Activated CD8-positive, alpha-beta memory T cell treated with anti-CD3 and anti-CD28 coated beads, Interleukin-2, amount 50 U/mL, for 24 hours (primary cell): ENCODE results near the gene KRTAP9-6.
"Not testable (repeated sequence)": the region's sequence is repeated elsewhere in the genome, so short reads cannot be mapped to it uniquely, and the experiment has no call there.

ENCODE experiments used
- DNase-seq: peaks from one replicate; pipeline ENCODE4 v3.0.0-alpha.2; 2020; ENCODE audit errors: extremely low read depth

The KRTAP9-6 gene

GRCh38 chr17:41265078-41265477 lies at the start of gene KRTAP9-6:
TSS of gene KRTAP9-6 (plus strand) at chr17:41265378. CDS start at chr17:41265378, 0 bp downstream.
- no peak for DNase-seq

DNA sequence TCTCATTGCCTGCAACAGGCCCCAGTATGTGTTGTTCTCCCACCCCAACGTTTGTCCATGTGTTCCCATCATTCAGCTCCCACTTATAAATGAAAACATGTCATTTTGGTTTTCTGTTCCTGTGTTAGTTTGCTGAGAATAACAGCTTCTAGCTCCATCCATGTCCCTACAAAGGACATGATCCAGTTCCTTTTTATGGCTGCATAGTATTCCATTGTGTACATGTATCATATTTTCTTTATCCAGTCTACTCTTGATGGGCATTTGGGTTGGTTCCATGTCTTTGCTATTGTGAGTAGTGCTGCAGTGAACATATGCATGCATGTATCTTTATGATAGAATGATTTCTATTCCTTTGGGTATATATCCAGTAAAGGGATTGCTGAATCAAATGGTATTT lies 49.5 kb upstream of the KRTAP9-6 start:
- no peak for DNase-seq

- DNase-seq: no peak
These were observed 41.4 kb upstream of the KRTAP9-6 start for GRCh38 chr17:41223821-41224220.

GRCh38 chr17:41226051-41226450 lies 39.1 kb upstream of the KRTAP9-6 start:
- DNase-seq: no peak

- not testable (repeated sequence) for DNase-seq
These were observed 38.5 kb upstream of the KRTAP9-6 start, which contains the start of gene KRTAP9-2 for GRCh38 chr17:41226598-41227095. TSS of gene KRTAP9-2 (plus strand) at chr17:41226648. CDS start at chr17:41226655, 7 bp downstream.

DNA sequence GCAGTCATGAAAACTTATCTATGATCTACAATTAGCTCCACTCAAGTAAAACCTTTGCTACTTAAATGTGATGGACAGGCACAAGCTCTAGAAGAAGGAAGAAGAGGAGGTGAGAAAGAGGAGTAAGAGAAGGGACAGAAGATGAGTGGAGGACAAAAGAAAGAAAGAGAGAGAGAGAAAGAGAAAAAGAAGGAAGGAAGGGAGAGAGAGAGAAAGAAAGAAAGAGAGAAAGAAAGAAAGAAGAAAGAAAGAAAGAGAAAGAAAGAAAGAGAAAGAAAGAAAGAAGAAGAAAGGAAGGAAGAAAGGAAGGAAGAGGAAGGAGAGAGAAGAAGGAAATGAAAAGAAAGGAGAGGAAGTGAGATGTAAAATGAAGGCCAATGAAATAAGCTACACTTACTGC lies 35.1 kb upstream of the KRTAP9-6 start:
- no peak for DNase-seq

- no peak for DNase-seq
These were observed 33.4 kb upstream of the KRTAP9-6 start for GRCh38 chr17:41231731-41232130.

DNA sequence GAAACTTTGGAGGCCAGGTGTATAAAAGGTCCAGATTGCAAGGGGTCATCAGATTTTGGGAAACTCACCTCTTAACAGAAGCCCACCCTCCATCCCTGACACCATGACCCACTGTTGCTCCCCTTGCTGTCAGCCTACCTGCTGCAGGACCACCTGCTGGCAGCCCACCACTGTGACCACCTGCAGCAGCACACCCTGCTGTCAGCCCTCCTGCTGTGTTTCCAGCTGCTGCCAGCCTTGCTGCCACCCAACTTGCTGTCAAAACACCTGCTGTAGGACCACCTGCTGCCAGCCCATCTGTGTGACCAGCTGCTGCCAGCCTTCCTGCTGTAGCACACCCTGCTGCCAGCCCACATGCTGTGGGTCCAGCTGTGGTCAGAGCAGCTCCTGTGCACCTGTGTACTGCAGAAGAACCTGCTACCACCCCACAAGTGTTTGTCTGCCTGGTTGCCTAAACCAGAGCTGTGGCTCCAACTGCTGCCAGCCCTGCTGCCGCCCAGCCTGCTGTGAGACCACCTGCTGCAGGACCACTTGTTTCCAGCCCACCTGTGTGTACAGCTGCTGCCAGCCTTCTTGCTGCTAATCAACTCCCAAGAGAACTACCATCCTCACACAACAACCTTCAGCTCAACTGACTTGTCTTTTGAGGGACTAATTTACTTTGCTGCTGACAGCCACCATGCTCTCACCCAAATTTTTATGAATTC lies 32.6 kb upstream of the KRTAP9-6 start, which contains the start of gene KRTAP9-3:
Gene KRTAP9-3 (plus strand): TSS at position 51 of the 707 bp plus-strand sequence. CDS start 53 bp downstream, at position 104.
- DNase-seq: not testable (repeated sequence)

DNA sequence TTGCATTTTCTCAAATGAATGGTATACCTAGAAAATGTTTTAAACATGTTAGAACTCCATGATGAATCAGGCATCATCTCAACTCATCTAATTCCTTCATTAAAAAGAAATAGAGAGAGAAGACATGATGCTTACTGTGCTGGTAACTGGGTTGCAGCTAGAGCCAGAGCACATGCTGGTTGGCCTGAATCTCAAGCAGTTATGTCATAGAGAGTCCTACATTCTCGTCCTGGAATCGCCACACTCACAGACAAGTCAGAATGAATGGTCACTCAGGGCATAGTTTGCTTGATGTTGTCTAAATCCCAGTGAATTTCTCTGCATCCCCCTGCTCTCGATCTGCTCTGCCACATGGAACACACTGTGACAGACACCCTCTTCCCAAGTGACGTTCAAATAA lies 28.1 kb upstream of the KRTAP9-6 start:
- not testable (repeated sequence) for DNase-seq

- DNase-seq: not testable (repeated sequence)
These were observed 27.2 kb upstream of the KRTAP9-6 start, which contains the start of gene KRTAP9-8 for GRCh38 chr17:41237949-41238437. TSS of gene KRTAP9-8 (plus strand) at chr17:41237999. CDS start at chr17:41238052, 53 bp downstream.

DNA sequence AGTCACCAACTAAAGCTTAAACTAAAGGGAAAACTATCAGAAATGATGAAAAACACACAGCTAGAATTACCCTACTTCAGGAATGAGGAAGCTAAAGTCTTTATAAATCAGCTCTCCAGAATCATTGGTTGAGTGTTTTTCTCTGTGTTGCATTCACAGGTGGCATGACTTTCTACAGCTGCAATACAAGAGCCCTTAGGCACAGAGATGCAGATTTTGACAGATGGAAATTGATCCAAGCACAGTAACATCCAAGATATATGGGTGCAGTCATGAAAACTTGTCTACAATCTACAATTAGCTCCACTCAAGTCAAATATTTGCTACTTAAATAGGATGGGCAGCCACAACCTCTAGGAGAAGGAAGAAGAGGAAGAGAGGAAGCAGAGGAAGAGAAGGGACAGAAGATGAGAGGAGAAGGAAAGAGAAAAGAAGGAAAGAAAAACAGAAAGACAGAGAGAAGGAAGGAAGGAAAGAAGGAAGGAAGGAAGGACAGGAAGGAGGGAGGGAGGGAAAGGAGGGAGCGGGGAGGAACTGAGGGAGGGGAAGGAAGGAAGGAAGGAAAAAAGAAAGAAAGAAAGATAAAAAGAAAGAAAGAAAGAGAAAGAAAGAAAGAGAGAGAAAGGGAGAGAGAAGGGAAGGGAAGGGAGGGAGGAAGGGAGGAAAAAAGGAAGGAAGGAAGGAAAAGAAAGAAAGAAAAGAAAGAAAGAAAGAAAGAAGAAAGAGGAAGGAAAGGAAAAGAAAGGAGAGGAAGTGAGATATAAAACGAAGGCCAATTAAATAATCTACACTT lies 18.0 kb upstream of the KRTAP9-6 start:
- DNase-seq: not testable (repeated sequence)

DNA sequence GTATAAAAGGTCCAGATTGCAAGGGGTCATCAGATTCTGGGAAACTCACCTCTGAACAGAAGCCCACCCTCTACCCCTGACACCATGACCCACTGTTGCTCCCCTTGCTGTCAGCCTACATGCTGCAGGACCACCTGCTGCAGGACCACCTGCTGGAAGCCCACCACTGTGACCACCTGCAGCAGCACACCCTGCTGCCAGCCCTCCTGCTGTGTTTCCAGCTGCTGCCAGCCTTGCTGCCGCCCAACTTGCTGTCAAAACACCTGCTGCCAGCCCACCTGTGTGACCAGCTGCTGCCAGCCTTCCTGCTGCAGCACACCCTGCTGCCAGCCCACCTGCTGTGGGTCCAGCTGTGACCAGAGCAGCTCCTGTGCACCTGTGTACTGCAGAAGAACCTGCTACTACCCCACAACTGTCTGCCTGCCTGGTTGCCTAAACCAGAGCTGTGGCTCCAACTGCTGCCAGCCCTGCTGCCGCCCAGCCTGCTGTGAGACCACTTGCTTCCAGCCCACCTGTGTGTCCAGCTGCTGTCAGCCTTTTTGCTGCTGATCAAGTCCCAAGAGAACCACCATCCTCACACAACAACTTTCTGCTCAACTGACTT lies 15.4 kb upstream of the KRTAP9-6 start, which contains the start of gene KRTAP9-4:
Gene KRTAP9-4 (plus strand): TSS at position 51 of the 604 bp plus-strand sequence. CDS start 34 bp downstream, at position 85.
- DNase-seq: not testable (repeated sequence)

DNA sequence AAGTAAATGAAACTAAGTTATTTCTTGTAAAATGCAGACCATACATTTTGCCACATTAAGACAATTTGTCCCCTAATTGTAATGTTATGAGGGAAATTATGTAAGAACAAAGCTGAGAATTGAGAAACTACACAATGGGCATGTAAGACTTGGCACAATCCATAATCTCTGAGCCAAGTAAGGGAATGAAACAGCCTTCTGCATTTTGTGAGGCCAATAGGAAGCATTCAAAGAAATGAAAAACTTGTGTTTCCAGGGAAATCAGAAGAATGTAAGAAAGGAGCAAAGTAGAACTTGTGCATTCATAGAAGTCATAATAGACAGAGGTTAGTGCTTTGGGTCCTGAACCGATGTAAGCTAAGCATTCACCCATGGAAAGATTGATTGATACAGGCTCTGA lies 13.9 kb upstream of the KRTAP9-6 start:
- DNase-seq: no peak

DNA sequence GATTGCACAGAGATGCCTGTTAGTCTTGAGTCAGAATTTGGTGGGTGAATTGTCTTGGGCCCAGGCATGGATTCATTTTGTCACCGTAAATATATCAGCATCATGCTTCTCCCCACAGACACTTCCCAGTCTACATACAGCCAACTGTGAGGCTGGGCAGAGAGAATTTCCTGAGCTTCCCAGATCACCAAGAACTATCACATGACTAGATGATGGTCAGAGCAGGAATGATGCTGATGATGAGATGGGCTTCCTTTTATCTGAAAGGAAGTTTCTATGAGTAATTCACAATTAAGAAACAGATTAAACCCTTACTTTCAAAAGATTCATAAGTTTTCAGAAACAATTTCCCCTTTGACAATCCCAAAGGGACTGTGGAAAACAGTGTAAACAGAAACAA lies 10.3 kb upstream of the KRTAP9-6 start:
- no peak for DNase-seq

- not testable (repeated sequence) for DNase-seq
These were observed 9.5 kb upstream of the KRTAP9-6 start, which contains the start of gene KRTAP9-9 for GRCh38 chr17:41255381-41256290. TSS of gene KRTAP9-9 (plus strand) at chr17:41255384.

DNA sequence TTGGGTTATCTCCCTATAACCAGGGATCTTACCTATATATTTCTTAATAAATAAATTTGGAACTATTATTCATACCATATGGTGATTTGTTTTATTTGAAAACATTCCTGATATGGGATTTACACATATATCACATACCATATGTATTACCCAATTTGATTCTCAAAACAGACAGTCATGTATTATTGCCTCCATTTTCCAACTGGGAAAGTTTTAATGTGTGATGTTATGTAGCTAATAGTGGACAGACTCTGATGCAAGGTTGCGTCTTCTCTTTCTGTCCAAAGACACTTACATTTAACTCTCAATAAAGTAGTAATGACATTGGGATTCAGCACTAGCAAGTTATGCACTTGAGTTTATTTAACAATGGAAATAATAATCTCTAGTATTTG lies 8.9 kb upstream of the KRTAP9-6 start:
- DNase-seq: no peak

DNA sequence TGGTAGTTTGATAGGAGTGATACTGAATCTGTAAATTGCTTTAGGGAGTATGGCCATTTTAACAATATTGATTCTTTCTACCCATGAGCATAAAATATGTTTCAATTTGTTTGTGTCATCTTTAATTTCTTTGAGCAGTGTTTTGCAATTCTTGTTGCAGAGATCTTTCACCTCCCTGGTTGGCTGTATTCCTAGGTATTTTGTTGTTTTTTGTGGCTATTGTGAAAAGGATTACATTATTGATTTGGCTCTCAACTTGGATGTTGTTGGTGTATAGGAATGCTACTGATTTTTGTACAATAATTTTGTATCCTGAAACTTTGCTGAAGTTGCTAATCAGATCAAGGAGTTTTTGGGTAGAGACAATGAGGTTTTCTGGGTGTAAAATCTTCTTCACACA lies 6.8 kb upstream of the KRTAP9-6 start:
- DNase-seq: no peak

GRCh38 chr17:41263212-41263611 lies 2.0 kb upstream of the KRTAP9-6 start:
- no peak for DNase-seq

DNA sequence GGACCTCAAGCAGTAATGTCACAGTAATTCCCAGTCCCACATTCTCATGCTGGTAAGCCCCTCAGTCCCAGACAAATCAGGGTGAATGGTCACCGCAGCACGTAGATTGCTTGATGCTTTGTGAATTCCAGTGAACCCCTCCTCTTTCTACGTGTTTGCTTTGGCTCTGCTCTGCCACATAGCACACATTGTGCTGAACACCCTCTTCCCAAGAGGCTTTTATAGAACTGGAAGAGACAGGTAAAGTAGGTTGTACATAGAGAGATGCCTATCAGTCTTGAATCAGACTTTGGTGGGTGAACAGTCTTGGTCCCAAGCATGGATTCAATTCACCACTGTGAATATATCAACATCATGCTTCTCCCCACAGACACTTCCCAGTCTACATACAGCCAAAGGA lies 579 bp upstream of the KRTAP9-6 start:
- DNase-seq: no peak

GRCh38 chr17:41267711-41268110 lies 2.5 kb downstream of the KRTAP9-6 start:
- no peak for DNase-seq

DNA sequence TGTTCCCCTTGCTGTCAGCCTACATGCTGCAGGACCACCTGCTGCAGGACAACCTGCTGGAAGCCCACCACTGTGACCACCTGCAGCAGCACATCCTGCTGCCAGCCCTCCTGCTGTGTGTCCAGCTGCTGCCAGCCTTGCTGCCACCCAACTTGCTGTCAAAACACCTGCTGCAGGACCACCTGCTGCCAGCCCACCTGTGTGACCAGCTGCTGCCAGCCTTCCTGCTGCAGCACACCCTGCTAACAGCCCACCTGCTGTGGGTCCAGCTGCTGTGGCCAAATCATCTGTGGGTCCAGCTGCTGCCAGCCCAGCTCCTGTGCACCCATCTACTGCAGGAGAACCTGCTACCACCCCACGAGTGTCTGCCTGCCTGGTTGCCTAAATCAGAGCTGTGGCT lies 6.1 kb downstream of the KRTAP9-6 start:
- not testable (repeated sequence) for DNase-seq
